HG03103 (cell line): ENCODE data around the gene HGFAC.

Experiments used
- ATAC-seq: cut with Tn5 transposase; IDR thresholded peaks from one replicate; pipeline ENCODE4 v1.9.1; 2021; ENCODE audit warnings: low read depth; ENCODE audit not compliant: unreplicated experiment

Gene HGFAC

DNA sequence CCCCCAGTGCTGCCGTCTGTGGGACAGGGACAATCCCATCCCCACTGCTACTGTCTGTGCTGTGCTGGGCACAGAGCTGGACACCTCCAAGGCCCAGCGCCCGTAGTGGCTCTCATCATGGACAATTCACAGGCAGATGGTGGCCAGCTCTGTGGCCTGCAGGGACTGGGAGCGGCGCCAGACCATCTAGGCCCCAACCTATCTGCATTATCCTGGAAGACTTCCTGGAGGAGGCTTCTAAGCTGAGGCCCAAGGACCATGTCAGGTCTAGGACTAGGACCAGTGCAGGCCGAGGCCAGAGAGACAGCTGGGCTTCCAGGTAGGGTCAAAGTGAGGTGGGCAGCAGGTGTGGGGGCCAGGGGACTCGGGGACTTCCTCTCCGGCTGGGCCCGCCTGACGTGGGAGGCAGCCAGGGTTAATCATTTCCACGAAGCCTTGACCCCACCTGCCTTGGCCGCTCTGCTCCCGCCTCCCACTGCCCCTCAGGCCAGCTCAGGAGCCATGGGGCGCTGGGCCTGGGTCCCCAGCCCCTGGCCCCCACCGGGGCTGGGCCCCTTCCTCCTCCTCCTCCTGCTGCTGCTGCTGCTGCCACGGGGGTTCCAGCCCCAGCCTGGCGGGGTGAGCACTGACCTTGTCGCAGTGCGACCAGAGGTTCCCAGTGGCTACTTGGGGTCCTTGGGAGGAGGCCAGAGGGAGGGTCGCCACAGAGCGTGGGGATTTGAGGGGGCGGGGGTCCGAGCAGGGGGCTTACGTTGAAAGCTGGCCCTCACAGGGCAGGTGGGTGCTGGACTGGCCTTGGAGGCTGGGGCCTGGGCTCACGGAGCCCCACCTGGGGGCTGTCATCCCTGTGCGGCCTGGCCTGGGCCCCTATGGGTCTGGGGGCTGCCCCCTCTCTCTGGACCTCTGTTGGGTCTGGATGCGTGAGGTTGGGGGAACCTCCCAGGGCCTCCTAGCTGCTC lies at the start of gene HGFAC:
Gene HGFAC, plus strand, starts transcription at position 468 of the 959 bp plus-strand sequence. Its CDS starts 34 bp downstream, at position 502.
- ATAC-seq: no peak

DNA sequence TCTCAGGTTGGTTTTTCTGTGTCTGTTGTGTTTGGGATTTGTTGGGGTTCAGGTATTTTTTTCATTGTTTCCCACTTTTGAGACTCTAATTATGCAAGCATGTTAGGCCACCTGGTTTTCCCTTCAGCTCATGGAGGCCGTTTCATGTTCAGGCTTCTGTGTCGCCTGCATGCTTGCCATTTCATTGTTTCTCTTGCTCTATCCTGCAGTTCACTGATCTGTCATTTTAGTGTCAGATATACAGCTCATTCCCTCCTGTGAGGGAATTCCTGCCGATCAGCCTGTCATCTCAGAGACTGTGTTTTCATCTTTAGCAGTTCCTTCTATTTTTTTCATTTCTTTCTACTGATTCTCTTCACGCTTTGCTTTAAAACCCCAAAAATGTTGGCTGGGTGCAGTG lies 49.4 kb upstream of the HGFAC start:
- ATAC-seq: no peak

DNA sequence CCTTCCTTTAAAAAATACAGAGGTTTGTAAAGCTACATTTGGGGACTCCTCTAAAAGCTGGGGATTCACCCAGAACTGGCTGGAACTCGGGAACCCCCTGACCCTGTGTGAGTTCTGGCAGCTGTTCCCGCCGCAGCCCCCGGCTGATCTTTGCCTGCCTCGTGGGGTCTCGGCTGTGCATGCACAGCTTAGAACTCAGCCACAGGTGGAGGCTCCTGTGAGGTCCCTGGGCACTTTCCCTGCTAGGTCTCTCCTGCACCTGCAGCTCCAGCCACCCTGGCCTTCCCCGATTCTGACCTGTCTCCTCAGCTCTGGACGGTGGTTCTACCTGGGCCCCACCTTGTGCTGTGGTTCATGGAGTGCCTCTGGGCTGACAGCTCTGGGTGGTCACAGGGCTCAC lies 48.6 kb upstream of the HGFAC start:
- no peak for ATAC-seq

DNA sequence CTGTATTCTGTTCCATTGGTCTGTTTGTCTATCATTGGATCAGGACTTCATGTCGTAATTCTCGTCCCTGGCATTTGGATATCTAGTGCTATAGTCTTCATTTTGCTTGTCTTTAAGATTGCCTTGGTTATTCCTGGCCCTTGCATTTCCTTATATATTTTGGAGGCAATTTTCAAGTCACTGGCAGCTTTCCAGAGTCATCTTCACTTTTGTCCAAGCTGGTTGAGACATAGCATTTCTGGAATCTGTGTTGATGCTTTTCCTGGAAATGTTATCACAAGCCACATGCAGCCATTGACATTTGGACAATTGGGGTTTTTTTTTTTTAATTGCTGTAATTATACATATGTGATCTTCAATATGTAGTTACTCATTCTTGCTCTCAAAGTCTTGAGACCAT lies 45.2 kb upstream of the HGFAC start:
- ATAC-seq: no peak

DNA sequence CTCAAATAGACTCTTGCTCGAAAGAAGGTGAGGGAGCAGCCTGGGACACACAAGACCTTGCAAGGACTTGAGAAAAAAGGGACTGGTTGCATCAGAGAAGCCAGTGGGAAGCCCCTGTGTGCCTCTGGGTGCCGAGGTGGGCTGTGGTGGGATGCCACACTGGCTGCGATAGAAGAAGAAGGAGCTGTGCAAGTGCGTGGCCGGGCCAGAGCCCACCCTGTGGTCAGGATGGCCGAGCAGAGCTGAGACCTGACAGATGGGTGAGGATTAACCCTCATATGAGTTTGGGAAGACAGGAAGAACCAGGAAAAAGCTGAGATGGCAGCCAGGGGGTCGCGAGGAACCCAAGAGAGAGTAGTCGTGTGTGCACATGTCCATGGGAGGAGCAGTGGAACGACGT lies 44.6 kb upstream of the HGFAC start:
- no peak for ATAC-seq

DNA sequence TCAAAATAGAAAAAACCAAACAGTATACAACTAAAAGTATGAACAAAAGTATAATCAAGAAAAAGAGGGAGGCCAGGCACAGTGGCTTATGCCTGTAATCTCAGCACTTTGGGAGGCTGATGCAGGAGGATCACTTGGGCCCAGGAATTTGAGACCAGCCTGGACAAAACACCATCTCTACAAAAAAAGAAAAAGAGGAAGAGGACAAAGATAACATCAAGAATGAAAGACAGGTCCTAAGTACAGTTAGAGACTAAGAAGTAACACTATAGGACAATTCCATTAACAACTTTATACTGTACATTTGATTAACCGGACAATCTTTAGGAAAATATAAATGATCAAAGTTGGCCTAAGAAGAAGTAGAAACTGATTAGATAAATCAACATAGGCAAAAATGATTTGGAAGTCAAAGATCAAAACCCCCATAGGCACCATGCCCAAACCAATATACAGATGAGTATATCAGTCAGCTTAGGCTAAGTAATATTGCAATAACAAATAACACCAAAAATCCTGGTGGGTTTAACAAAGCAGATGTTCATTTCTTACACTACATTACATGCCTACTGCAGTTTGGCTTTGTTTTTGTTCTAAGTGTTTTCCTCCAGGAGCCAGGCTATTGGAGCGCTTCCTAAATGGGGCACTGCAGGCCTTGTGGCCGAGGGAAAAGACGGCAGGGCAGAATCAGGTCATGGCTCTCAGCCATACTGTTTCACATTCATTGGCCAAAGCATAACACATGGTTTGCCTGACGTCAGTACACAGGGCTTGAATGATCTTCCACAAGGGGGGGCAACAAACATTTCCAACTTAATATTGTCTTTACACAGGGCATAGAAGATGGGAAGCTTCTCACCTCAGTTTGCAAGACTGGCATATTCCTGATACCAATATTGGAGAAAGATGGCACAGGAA lies 42.2 kb upstream of the HGFAC start:
- no peak for ATAC-seq

DNA sequence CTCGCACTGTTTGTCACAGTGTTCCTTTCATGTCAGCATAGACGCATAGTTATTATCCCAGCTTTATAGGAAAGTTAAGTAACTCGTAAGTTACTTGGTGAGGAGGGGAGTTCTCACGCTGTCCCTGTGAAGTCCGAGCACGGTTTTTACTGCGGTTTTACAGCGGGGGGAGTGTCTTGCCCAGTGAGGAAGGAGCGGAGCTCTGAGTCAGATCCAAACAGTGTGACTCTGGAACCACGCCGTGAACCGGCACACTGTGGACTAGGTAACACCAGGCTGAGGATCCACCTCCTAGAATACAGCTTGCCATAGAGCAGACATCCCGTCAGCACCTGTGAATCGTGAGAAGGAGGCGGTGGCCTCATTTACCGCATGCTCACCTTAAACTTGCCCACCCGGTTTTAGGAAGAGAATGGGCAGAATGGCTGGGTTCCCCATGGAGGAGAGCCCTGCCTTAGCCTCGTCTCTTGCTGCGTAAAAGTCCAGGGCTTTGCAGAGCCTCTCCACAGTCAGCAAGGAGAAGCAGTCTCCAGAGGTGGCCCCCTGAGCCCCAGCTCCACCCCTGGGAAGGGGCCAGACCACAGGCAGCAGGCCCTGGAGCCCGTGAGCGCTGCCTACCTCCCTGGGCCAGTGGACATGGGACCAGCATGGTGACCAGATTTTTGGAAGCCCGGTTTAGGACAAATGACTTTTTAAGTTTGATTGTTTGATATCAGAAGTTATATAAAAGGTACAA lies 40.2 kb upstream of the HGFAC start:
- ATAC-seq: no peak

DNA sequence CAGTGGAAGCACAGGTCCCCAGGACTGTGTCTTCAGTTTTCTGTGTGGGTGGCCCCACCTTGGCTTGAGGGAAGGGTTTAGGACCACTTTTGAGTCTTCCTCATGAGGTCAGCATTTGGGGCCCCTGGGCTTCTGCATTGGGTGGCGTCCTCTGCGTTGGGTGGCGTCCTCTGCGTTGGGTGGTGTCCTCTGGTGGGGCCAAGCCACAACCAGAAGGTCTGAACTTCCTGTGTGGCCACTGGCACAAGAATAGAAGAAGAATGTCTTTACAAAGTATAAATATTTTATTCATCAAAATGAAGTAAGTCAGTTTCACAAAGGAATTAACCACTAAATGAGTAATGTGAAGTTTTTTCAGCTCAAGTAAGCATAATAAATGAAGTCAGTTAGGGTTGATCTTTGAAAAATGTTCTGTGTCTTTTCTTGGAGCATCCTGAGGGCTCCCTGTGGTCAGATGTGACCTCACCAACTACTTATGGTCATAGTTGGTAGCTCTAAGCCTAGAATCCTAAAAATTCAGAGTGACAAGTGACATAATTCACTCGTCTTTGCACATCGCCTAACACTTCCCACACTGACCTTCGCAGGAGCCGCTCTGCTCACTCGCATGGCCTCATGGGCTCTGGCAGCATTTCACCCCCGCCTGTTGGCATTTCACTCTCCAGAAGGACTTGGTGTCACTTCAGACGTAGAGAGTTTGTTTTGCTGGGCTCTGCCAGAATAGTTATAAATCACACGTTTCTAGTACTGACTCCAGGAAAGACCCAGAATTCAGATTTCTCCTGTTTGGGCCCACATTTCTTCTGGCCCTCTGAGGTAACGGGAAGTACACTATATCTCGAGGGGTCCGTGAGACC lies 39.0 kb upstream of the HGFAC start:
- ATAC-seq: no peak

DNA sequence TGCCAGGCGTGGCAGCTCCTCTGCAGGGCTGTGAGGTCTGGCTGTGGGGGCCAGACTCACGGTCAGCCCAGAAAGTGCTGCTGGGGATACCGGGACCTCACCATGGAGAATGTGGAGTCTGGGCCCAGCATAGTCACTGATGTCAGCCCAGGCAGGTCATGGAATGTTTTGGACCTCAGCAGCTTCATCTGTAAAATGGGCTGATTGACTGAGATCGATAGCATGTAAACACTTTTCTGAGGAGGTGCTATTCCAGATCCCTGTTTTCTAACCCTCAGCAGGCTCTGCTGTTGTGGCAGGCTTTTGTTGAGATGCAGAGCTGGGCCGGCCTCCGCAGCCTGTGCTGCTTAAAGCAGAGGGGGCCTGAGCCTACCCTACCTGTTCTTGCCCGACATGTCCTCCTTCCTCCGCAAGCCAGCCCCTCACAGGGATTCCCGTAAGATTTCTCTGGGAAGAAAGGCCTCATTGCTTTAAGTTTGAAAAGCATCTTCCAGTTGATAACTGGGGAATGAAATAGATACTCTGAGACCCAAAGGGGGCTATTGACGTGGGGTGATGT lies 38.3 kb upstream of the HGFAC start:
- ATAC-seq: no peak

DNA sequence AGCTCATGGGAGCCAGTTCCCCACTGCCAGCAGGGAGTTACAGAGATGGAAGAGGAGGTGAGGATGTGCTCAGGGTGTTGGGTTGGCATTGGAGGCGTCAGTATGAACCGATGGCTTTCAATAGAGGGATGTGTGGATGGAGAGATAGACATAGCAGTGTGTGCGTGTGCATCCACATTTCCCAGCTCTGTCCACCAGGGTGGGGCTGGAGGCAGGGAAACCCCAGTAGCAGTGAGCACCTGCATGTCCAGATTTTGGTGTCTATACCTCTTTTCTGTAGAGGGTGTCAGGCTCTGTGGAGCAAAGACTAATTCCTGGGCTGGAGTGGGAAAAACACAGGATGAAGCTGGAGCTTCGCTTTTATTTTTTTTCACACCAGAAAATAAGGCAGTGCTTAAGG lies 37.2 kb upstream of the HGFAC start:
- ATAC-seq: no peak

DNA sequence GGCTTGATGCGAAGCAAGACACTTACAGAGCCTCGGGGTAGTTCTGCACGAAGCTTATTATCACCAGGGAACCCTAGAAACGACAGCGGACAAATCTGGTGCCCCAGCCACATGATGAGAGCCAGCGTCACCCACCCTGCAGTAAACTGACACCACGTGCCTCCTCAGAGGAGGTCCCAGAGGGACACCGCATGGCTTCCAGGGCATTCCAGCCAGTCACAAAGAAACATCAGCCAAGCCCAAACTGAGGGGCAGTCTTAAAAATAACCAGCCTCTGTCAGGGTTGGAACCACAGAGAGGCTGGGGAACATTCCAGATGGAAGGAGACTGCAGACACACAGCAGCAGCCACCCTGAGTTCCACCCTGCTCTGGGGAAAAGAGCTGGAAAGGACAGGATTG lies 36.6 kb upstream of the HGFAC start:
- ATAC-seq: no peak

DNA sequence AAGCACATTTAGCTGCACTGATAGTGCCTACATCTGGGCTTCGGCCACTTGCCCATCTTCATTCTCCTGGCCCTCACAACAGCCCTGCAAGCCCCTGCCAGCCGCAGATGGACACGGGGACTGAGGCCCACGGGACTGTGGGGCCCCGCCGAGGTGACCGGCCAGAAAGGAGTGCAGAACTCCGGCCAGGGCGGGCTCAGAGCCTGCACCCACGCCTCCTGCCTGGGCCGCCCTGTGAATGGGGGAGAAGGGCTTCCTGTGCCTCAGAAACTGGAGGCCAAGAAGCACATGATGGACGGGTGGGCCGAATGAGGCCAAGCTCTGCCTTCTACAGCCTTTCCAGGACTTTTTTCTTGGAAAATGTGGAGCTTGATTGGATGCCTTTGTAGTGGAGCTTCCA lies 35.7 kb upstream of the HGFAC start:
- ATAC-seq: no peak

DNA sequence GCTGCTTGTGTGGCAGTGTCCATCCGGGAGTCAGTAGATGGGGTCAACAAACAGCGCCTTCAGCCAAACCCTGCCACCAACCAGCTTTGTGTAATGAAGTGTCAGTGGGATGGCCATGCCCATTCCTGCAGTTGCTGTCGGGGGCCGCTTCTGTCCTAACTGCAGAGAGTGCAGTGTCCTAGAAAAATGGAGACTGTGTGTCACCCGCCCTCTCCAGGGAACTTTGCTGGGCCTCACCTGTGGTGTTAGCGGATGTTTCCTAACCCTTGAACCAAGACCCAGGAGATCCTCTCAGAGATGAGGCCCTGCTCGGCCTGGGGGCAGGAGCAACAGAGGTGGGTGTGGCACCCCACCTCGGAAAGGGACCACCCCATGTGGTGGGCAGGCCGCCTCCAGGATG lies 35.3 kb upstream of the HGFAC start:
- ATAC-seq: no peak

DNA sequence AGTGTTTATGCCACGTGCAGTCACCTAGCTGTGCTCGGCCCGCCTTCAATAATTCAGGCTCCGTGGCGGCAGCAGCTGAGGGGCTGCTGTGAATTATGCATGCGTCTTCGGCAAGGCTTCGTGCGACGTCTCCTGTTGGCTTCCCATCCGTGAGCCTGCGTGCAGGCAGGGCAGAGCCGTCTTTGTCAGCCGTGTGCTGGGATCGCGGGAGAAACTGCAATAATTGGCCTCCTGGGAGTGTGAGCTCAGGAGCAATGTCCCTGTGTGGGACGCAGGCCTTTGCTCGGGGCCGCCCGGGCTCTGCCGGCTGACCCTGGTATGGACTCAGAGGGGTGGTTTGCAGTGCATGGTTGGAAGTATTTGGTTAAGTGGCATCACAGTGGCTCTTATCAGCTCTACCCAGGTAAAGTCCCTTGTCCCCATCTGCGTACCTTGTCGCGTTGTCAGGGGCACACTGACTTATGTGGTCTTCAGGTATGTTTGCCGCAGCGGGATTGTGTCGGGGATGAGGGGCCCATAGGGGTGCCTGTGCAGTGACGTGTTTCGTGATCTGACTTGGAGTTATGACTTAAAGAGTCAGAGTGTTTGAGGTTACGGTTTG lies 34.5 kb upstream of the HGFAC start:
- no peak for ATAC-seq

DNA sequence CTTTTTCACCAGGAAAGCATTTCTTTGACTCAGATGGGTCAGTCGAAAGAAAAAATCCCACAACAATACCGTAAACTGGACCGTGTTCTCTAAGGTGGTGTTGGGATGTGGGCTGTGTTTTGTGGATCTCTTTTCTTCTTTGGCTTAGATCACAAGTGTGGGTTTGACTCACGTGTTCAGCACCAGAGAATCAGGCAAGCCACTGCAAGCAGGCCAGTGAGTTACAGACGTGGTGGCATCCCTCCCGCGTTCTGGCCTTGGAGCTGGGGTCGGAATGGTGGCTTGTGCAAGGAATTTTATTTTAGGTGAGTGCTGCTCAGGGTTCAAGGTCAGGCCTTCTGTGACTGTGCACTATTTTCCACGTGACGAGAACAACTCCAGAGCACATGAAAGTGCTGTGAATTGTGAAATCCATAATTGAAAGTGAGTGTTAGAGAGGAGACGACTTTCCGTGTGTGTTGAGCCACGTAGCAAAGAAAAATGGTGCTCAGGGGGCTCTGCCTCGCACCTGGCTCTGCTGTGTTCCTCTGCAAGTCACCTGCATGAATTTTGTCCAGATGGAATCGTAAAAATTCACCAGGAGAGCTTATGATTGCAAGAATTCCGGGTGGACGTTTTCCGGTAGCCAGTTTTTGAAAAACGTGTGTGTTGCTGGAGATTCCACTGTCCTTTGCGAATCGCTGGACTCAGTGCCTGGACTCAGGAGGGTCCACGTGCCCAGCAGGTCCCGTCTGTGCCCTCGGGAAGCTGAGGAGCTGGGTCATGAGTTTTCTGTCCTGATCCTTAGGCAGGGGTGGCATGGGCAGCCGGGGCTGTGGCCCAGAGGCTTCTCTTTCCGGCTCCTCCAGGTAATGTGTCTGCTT lies 33.6 kb upstream of the HGFAC start:
- no peak for ATAC-seq

DNA sequence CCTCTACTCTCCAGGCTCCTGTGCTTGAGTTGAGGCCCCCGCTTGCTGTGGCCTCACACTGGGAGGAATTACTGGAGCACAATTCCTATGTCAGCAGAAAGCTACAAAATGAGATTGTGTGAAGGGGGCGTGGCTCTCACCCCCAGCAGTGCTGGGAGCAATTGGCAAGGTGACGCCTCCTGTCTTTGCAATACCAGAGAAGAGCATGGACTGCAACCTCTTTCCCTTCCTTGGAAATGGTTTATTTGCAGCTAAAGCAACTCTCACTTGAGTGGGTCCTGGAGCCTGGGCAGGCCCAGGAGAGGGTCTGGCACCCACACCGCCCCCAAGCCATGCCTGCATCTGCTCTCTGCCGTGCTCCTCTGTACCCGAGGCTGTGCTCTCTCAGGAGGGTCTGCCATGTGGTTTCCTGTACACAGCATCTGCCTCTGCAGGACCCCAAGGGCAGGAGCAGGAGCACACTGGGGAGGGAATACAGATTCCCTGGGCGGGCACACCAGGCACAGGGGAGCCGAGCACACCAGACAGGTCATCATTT lies 32.9 kb upstream of the HGFAC start:
- no peak for ATAC-seq

DNA sequence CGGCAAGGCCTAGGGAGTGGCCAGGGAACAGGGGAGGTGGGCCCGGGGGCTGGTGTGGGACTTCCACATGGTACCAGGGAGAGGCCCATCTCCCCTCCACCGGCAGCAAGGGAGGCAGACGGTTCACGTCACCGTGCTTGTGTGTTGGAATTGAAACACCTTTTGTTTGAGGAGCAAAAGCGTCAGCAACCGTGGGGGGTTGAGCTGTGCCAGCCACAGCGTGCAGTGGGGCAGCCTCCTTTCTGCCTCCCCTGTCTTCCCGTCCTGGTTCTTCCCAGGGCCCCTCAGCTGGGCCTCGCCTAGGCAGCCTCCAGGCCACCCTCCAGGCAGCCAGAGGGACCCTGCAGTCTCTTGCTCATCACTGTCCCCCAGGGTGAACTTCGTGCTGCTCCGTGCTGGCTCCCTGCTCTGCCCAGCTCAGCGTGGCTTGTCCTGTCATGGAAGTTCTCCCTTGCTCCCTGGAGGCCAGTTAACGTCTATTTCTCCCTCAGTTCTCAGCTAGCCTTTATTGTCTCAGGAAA lies 32.1 kb upstream of the HGFAC start:
- no peak for ATAC-seq
